ENCODE results near the gene ABTB2. TPM values are rescaled to one million over a fixed set of nuclear protein-coding genes. Genes with fewer than 3 reads are reported as not detected.

ABTB2 gene
- total and polyA plus RNA-seq, 7 experiments from 2014 or later = 0.03 to 5.3 (median 0.26) TPM

- H3K4me3 Mint-ChIP-seq = no peak overlapping the region
- ChIA-PET POLR2A (no interaction called here), CTCF (no interaction called here)
- H3K27ac Mint-ChIP-seq = peak overlapping the region in 1 of 9 donors; percentile 14
- Histone ChIP-seq H3K27ac (ENCODE audit: low read depth, low read length) (no peak overlapping the region), H3K27me3 (ENCODE audit: control insufficient read depth in 2 of 2, insufficient read depth in 2 of 2, low read length in 2 of 2) (no peaks in the 10 kb centered on the region), H3K9me3 (ENCODE audit: control insufficient read depth in 2 of 3, low read length in 3 of 3) (no peaks in the 10 kb centered on the region), H3K4me3 (ENCODE audit: low read length) (no peak overlapping the region), H3K4me1 (ENCODE audit: control insufficient read depth in 2 of 2, insufficient read depth in 2 of 2, low read length in 2 of 2) (no peaks in the 10 kb centered on the region), H3K36me3 (ENCODE audit: control insufficient read depth in 2 of 3, insufficient read depth in 3 of 3, low read length in 3 of 3) (peaks cover 0 to 20% (median 0%) of the 10 kb centered on the region in 3 experiments)
- H3K4me1 Mint-ChIP-seq = peaks cover 4 to 12% (median 8%) of the 10 kb centered on the region in 7 donors
- no peak for ATAC-seq
- no peak for DNase-seq
- peaks cover 0 to 4% (median 0%) of the 10 kb centered on the region in 5 donors for H3K36me3 Mint-ChIP-seq
- no peaks in the 10 kb centered on the region for H3K27me3 Mint-ChIP-seq
- H3K9me3 Mint-ChIP-seq = no peaks in the 10 kb centered on the region
- intact Hi-C loops (cut with micrococcal nuclease) = no loop called here
Observed at GRCh38 chr11:34155057-34155756, 202.6 kb downstream of the ABTB2 start.

- CTCF ChIA-PET = interaction anchor here (0.7 kb wide), 1 partner anchor 19 kb away, joined by 3 read pairs; no protein-coding TSS in a partner anchor
Observed at GRCh38 chr11:34154059-34154875, 203.5 kb downstream of the ABTB2 start.

GRCh38 chr11:34151916-34152845 lies 205.6 kb downstream of the ABTB2 start:
- Mint-ChIP-seq H3K9me3 (no peaks in the 10 kb centered on the region), H3K36me3 (peaks cover 0 to 14% (median 0%) of the 10 kb centered on the region in 5 donors), H3K4me3 (no peak overlapping the region), H3K27me3 (no peaks in the 10 kb centered on the region), H3K27ac (peak overlapping the region in 4 of 9 donors; percentile 15 to 65 (median 57)), H3K4me1 (peaks cover 0 to 9% (median 6%) of the 10 kb centered on the region in 7 donors)
- intact Hi-C loops (cut with micrococcal nuclease) = no loop called here
- ChIA-PET POLR2A (no interaction called here), CTCF (interaction anchor here (1.3 to 1.6 kb wide), 2 partner anchors 155 to 205 kb away, joined by 3 to 4 read pairs; no protein-coding TSS in a partner anchor)
- Histone ChIP-seq H3K27ac (ENCODE audit: low read depth, low read length) (no peak overlapping the region), H3K4me1 (ENCODE audit: control insufficient read depth in 2 of 2, insufficient read depth in 2 of 2, low read length in 2 of 2) (no peaks in the 10 kb centered on the region), H3K36me3 (ENCODE audit: control insufficient read depth in 2 of 3, insufficient read depth in 3 of 3, low read length in 3 of 3) (peaks cover 0 to 50% (median 0%) of the 10 kb centered on the region in 3 experiments), H3K9me3 (ENCODE audit: control insufficient read depth in 2 of 3, low read length in 3 of 3) (no peaks in the 10 kb centered on the region), H3K27me3 (ENCODE audit: control insufficient read depth in 2 of 2, insufficient read depth in 2 of 2, low read length in 2 of 2) (no peaks in the 10 kb centered on the region), H3K4me3 (ENCODE audit: low read length) (no peak overlapping the region)
- no peak for DNase-seq
- ATAC-seq = no peak

More at GRCh38 chr11:34154059-34154875, 203.5 kb downstream of the ABTB2 start:
- intact Hi-C loops (cut with micrococcal nuclease) = no loop called here
- DNase-seq (no peak), ATAC-seq (peak; percentile 60)
- Histone ChIP-seq H3K9me3 (ENCODE audit: control insufficient read depth in 2 of 3, low read length in 3 of 3) (no peaks in the 10 kb centered on the region), H3K36me3 (ENCODE audit: control insufficient read depth in 2 of 3, insufficient read depth in 3 of 3, low read length in 3 of 3) (peaks cover 0 to 30% (median 0%) of the 10 kb centered on the region in 3 experiments), H3K27ac (ENCODE audit: low read depth, low read length) (no peak overlapping the region), H3K4me1 (ENCODE audit: control insufficient read depth in 2 of 2, insufficient read depth in 2 of 2, low read length in 2 of 2) (no peaks in the 10 kb centered on the region), H3K4me3 (ENCODE audit: low read length) (no peak overlapping the region), H3K27me3 (ENCODE audit: control insufficient read depth in 2 of 2, insufficient read depth in 2 of 2, low read length in 2 of 2) (no peaks in the 10 kb centered on the region)
- peaks cover 4 to 11% (median 6%) of the 10 kb centered on the region in 7 donors for H3K4me1 Mint-ChIP-seq
- peaks cover 0 to 4% (median 0%) of the 10 kb centered on the region in 5 donors for H3K36me3 Mint-ChIP-seq
- H3K27me3 Mint-ChIP-seq = no peaks in the 10 kb centered on the region
- H3K4me3 Mint-ChIP-seq = no peak overlapping the region
- peak overlapping the region in 2 of 9 donors; percentile 45 to 48 for H3K27ac Mint-ChIP-seq
- H3K9me3 Mint-ChIP-seq = no peaks in the 10 kb centered on the region
- POLR2A ChIA-PET = interaction anchor here (0.9 kb wide), 1 partner anchor 12 kb away, joined by 3 read pairs; no protein-coding TSS in a partner anchor

GRCh38 chr11:34151166-34151565 lies 206.6 kb downstream of the ABTB2 start:
- ChIA-PET POLR2A (interaction anchor here (1.4 kb wide), 1 partner anchor 100 kb away, joined by 3 read pairs; the partner anchor contains the start of gene CAPRIN1), CTCF (interaction anchor here (0.8 to 1.6 kb wide), 3 partner anchors 154 to 208 kb away, joined by 3 to 4 read pairs (median 3); no protein-coding TSS in a partner anchor)
- no peaks in the 10 kb centered on the region for H3K27me3 Mint-ChIP-seq
- peaks cover 0 to 9% (median 6%) of the 10 kb centered on the region in 7 donors for H3K4me1 Mint-ChIP-seq
- H3K36me3 Mint-ChIP-seq = peaks cover under 1 to 23% (median 4%) of the 10 kb centered on the region in 5 donors
- no peak overlapping the region for H3K27ac ChIP-seq (ENCODE audit: low read depth, low read length)
- DNase-seq (no peak), ATAC-seq (no peak)
- peak overlapping the region in 1 of 9 donors; percentile 16 for H3K27ac Mint-ChIP-seq
- intact Hi-C loops (cut with micrococcal nuclease) = no loop called here
- peaks cover 0 to 60% (median 2%) of the 10 kb centered on the region in 3 experiments for H3K36me3 ChIP-seq (ENCODE audit: control insufficient read depth in 2 of 3, insufficient read depth in 3 of 3, low read length in 3 of 3)
- no peak overlapping the region for H3K4me3 Mint-ChIP-seq
- H3K9me3 ChIP-seq (ENCODE audit: control insufficient read depth in 2 of 3, low read length in 3 of 3) = no peaks in the 10 kb centered on the region
- H3K4me3 ChIP-seq (ENCODE audit: low read length) = no peak overlapping the region
- no peaks in the 10 kb centered on the region for H3K4me1 ChIP-seq (ENCODE audit: control insufficient read depth in 2 of 2, insufficient read depth in 2 of 2, low read length in 2 of 2)
- no peaks in the 10 kb centered on the region for H3K9me3 Mint-ChIP-seq
- H3K27me3 ChIP-seq (ENCODE audit: control insufficient read depth in 2 of 2, insufficient read depth in 2 of 2, low read length in 2 of 2) = no peaks in the 10 kb centered on the region

- ChIA-PET CTCF (interaction anchor here (0.8 to 1.6 kb wide), 3 partner anchors 154 to 208 kb away, joined by 3 to 4 read pairs (median 3); no protein-coding TSS in a partner anchor), POLR2A (interaction anchor here (1.4 kb wide), 1 partner anchor 99 kb away, joined by 3 read pairs; the partner anchor contains the start of gene CAPRIN1)
- H3K36me3 Mint-ChIP-seq = peaks cover 3 to 28% (median 9%) of the 10 kb centered on the region in 5 donors
- Histone ChIP-seq H3K4me1 (ENCODE audit: control insufficient read depth in 2 of 2, insufficient read depth in 2 of 2, low read length in 2 of 2) (no peaks in the 10 kb centered on the region), H3K27ac (ENCODE audit: low read depth, low read length) (no peak overlapping the region), H3K27me3 (ENCODE audit: control insufficient read depth in 2 of 2, insufficient read depth in 2 of 2, low read length in 2 of 2) (no peaks in the 10 kb centered on the region), H3K36me3 (ENCODE audit: control insufficient read depth in 2 of 3, insufficient read depth in 3 of 3, low read length in 3 of 3) (peaks cover 0 to 66% (median 6%) of the 10 kb centered on the region in 3 experiments), H3K4me3 (ENCODE audit: low read length) (no peak overlapping the region), H3K9me3 (ENCODE audit: control insufficient read depth in 2 of 3, low read length in 3 of 3) (no peaks in the 10 kb centered on the region)
- peak overlapping the region in 2 of 9 donors; percentile 10 to 21 for H3K27ac Mint-ChIP-seq
- H3K4me3 Mint-ChIP-seq = no peak overlapping the region
- ATAC-seq (no peak), DNase-seq (no peak)
- no peaks in the 10 kb centered on the region for H3K27me3 Mint-ChIP-seq
- intact Hi-C loops (cut with micrococcal nuclease) = no loop called here
- no peaks in the 10 kb centered on the region for H3K9me3 Mint-ChIP-seq
- peaks cover 0 to 9% (median 6%) of the 10 kb centered on the region in 7 donors for H3K4me1 Mint-ChIP-seq
Observed at GRCh38 chr11:34150494-34151151, 207.2 kb downstream of the ABTB2 start.
